LNCaP clone FGC (cell line): Measurements from ENCODE around the gene MAP4.

Source experiments
- DNase-seq: peaks from one replicate; pipeline ENCODE4 v3.0.0-alpha.2; 2011; ENCODE audit warnings: low read depth
- H3K4me3 ChIP-seq: 2 replicates; pipeline ENCODE4 v1.5.1; 2011; ENCODE audit warnings: mild to moderate bottlenecking, low read depth, low read length, control low read depth
- CTCF ChIP-seq: IDR thresholded peaks from 2 replicates; pipeline ENCODE4 v1.5.1; 2012; ENCODE audit warnings: mild to moderate bottlenecking; ENCODE audit not compliant: control insufficient read depth, insufficient read depth; ENCODE audit errors: extremely low read depth

MAP4 gene

GRCh38 chr3:48026951-48027908 is 11.0 kb upstream of the MAP4 start:
- DNase-seq: no peak
- no peak overlapping the region for H3K4me3 ChIP-seq
- no peak for TF ChIP-seq CTCF

- no peak for TF ChIP-seq CTCF
These were observed 9.9 kb upstream of the MAP4 start for GRCh38 chr3:48026098-48026497.

GRCh38 chr3:48024401-48024800 is 8.2 kb upstream of the MAP4 start:
- DNase-seq: no peak
- H3K4me3 ChIP-seq: no peak overlapping the region
- TF ChIP-seq CTCF: no peak

More at GRCh38 chr3:48026098-48026497, 9.9 kb upstream of the MAP4 start:
- H3K4me3 ChIP-seq: no peak overlapping the region
- DNase-seq: no peak

- no peak for DNase-seq
These were observed 7.2 kb upstream of the MAP4 start for GRCh38 chr3:48023377-48023776.

GRCh38 chr3:48022178-48022577 is 6.0 kb upstream of the MAP4 start:
- no peak for TF ChIP-seq CTCF
- DNase-seq: no peak
- no peak overlapping the region for H3K4me3 ChIP-seq

More at GRCh38 chr3:48023377-48023776, 7.2 kb upstream of the MAP4 start:
- TF ChIP-seq CTCF: no peak
- H3K4me3 ChIP-seq: no peak overlapping the region

GRCh38 chr3:48018841-48019240 is 2.6 kb upstream of the MAP4 start:
- H3K4me3 ChIP-seq: no peak overlapping the region
- no peak for TF ChIP-seq CTCF
- no peak for DNase-seq
